ENCODE results near the gene DPM2. TPM values are rescaled to one million over a fixed set of nuclear protein-coding genes. Genes with fewer than 3 reads are reported as not detected.

DPM2 gene
- total RNA-seq (35.7 TPM), polyA plus RNA-seq (10 to 100 TPM; 27.5 to 30.6 (median 29.7) TPM)

- Histone ChIP-seq H3K27me3 (ENCODE audit: control insufficient read depth, insufficient read depth, low read length) (no peaks in the 10 kb centered on the region), H3K4me3 (ENCODE audit: low read depth, low read length) (peak within 1 kb of the TSS; percentile 81), H3K9me3 (ENCODE audit: control insufficient read depth in 2 of 2, low read length in 2 of 2) (no peaks in the 10 kb centered on the region), H3K36me3 (ENCODE audit: control insufficient read depth, insufficient read depth, low read length) (peaks cover 29% of the 10 kb centered on the region), H3K27ac (ENCODE audit: insufficient read depth, low read length, poor library complexity, severe bottlenecking) (peak within 1 kb of the TSS; percentile 74), H3K4me1 (ENCODE audit: control insufficient read depth, insufficient read depth, low read length, poor library complexity, severe bottlenecking) (peaks cover 31% of the 10 kb centered on the region)
- Mint-ChIP-seq H3K4me1 (peaks cover 4 to 59% (median 29%) of the 10 kb centered on the region in 4 donors), H3K36me3 (peaks cover 5% of the 10 kb centered on the region), H3K4me3 (peak within 1 kb of the TSS; percentile 92 to 98 (median 96)), H3K27me3 (peaks cover 7% of the 10 kb centered on the region), H3K9me3 (no peaks in the 10 kb centered on the region), H3K27ac (peak within 1 kb of the TSS; percentile 93 to 97 (median 97))
- ATAC-seq (ENCODE audit: low read depth in 2 of 2), result peak; percentile 92
- peak; percentile 82 to 95 (median 89) for DNase-seq
Measured at GRCh38 chr9:127937388-127938297, at the start of gene DPM2. TSS of gene DPM2 (minus strand) at chr9:127937854. CDS start at chr9:127937820, 34 bp downstream.

GRCh38 chr9:127987103-127987614 is 49.5 kb upstream of the DPM2 start:
- H3K27ac Mint-ChIP-seq, result peak overlapping the region in 1 of 3 donors; percentile 89

GRCh38 chr9:127985011-127985410 is 47.4 kb upstream of the DPM2 start:
- H3K27me3 Mint-ChIP-seq, result no peaks in the 10 kb centered on the region
- no peaks in the 10 kb centered on the region for H3K27me3 ChIP-seq (ENCODE audit: control insufficient read depth, insufficient read depth, low read length)
- no peak overlapping the region for H3K4me3 ChIP-seq (ENCODE audit: low read depth, low read length)
- H3K9me3 ChIP-seq (ENCODE audit: control insufficient read depth in 2 of 2, low read length in 2 of 2), result no peaks in the 10 kb centered on the region
- peaks cover 5 to 50% (median 24%) of the 10 kb centered on the region in 4 donors for H3K4me1 Mint-ChIP-seq
- H3K4me3 Mint-ChIP-seq, result peak overlapping the region in 1 of 4 donors; percentile 24
- H3K4me1 ChIP-seq (ENCODE audit: control insufficient read depth, insufficient read depth, low read length, poor library complexity, severe bottlenecking), result peaks cover 26% of the 10 kb centered on the region
- H3K36me3 Mint-ChIP-seq, result no peaks in the 10 kb centered on the region
- H3K36me3 ChIP-seq (ENCODE audit: control insufficient read depth, insufficient read depth, low read length), result no peaks in the 10 kb centered on the region
- H3K27ac ChIP-seq (ENCODE audit: insufficient read depth, low read length, poor library complexity, severe bottlenecking), result no peak overlapping the region
- H3K27ac Mint-ChIP-seq, result peak overlapping the region in 2 of 3 donors; percentile 88 to 93
- no peak for ATAC-seq (ENCODE audit: low read depth in 2 of 2)
- no peak for DNase-seq
- no peaks in the 10 kb centered on the region for H3K9me3 Mint-ChIP-seq

More at GRCh38 chr9:127987103-127987614, 49.5 kb upstream of the DPM2 start:
- Histone ChIP-seq H3K27me3 (ENCODE audit: control insufficient read depth, insufficient read depth, low read length) (no peaks in the 10 kb centered on the region), H3K9me3 (ENCODE audit: control insufficient read depth in 2 of 2, low read length in 2 of 2) (no peaks in the 10 kb centered on the region), H3K4me1 (ENCODE audit: control insufficient read depth, insufficient read depth, low read length, poor library complexity, severe bottlenecking) (peaks cover 24% of the 10 kb centered on the region), H3K36me3 (ENCODE audit: control insufficient read depth, insufficient read depth, low read length) (no peaks in the 10 kb centered on the region), H3K4me3 (ENCODE audit: low read depth, low read length) (no peak overlapping the region), H3K27ac (ENCODE audit: insufficient read depth, low read length, poor library complexity, severe bottlenecking) (no peak overlapping the region)
- no peaks in the 10 kb centered on the region for H3K36me3 Mint-ChIP-seq
- H3K27me3 Mint-ChIP-seq, result no peaks in the 10 kb centered on the region
- no peak overlapping the region for H3K4me3 Mint-ChIP-seq
- no peaks in the 10 kb centered on the region for H3K9me3 Mint-ChIP-seq
- no peak for ATAC-seq (ENCODE audit: low read depth in 2 of 2)
- DNase-seq, result no peak
- peaks cover 20 to 56% (median 27%) of the 10 kb centered on the region in 4 donors for H3K4me1 Mint-ChIP-seq

GRCh38 chr9:127983847-127984289 is 46.2 kb upstream of the DPM2 start:
- Histone ChIP-seq H3K4me1 (ENCODE audit: control insufficient read depth, insufficient read depth, low read length, poor library complexity, severe bottlenecking) (peaks cover 26% of the 10 kb centered on the region), H3K27me3 (ENCODE audit: control insufficient read depth, insufficient read depth, low read length) (no peaks in the 10 kb centered on the region), H3K27ac (ENCODE audit: insufficient read depth, low read length, poor library complexity, severe bottlenecking) (no peak overlapping the region), H3K4me3 (ENCODE audit: low read depth, low read length) (no peak overlapping the region), H3K36me3 (ENCODE audit: control insufficient read depth, insufficient read depth, low read length) (no peaks in the 10 kb centered on the region), H3K9me3 (ENCODE audit: control insufficient read depth in 2 of 2, low read length in 2 of 2) (no peaks in the 10 kb centered on the region)
- H3K27me3 Mint-ChIP-seq, result no peaks in the 10 kb centered on the region
- peaks cover 5 to 44% (median 24%) of the 10 kb centered on the region in 4 donors for H3K4me1 Mint-ChIP-seq
- ATAC-seq (ENCODE audit: low read depth in 2 of 2) (no peak), DNase-seq (peak in 1 of 3 donors; percentile 43)
- peak overlapping the region; percentile 29 to 74 (median 62) for H3K4me3 Mint-ChIP-seq
- no peaks in the 10 kb centered on the region for H3K9me3 Mint-ChIP-seq
- peaks cover 9% of the 10 kb centered on the region for H3K36me3 Mint-ChIP-seq
- H3K27ac Mint-ChIP-seq, result peak overlapping the region; percentile 77 to 88 (median 82)

- Histone ChIP-seq H3K27me3 (ENCODE audit: control insufficient read depth, insufficient read depth, low read length) (no peaks in the 10 kb centered on the region), H3K4me3 (ENCODE audit: low read depth, low read length) (no peak overlapping the region), H3K36me3 (ENCODE audit: control insufficient read depth, insufficient read depth, low read length) (no peaks in the 10 kb centered on the region), H3K27ac (ENCODE audit: insufficient read depth, low read length, poor library complexity, severe bottlenecking) (peak overlapping the region; percentile 34), H3K4me1 (ENCODE audit: control insufficient read depth, insufficient read depth, low read length, poor library complexity, severe bottlenecking) (peaks cover 30% of the 10 kb centered on the region), H3K9me3 (ENCODE audit: control insufficient read depth in 2 of 2, low read length in 2 of 2) (no peaks in the 10 kb centered on the region)
- Mint-ChIP-seq H3K9me3 (no peaks in the 10 kb centered on the region), H3K36me3 (peaks cover 10% of the 10 kb centered on the region), H3K4me1 (peaks cover 5 to 44% (median 24%) of the 10 kb centered on the region in 4 donors), H3K4me3 (peak overlapping the region; percentile 13 to 68 (median 62)), H3K27ac (peak overlapping the region; percentile 20 to 89 (median 88)), H3K27me3 (no peaks in the 10 kb centered on the region)
- DNase-seq, result no peak
- no peak for ATAC-seq (ENCODE audit: low read depth in 2 of 2)
Measured at GRCh38 chr9:127982912-127983311, 45.3 kb upstream of the DPM2 start.

- DNase-seq (peak in 1 of 3 donors; percentile 61), ATAC-seq (ENCODE audit: low read depth in 2 of 2) (no peak)
- Histone ChIP-seq H3K4me1 (ENCODE audit: control insufficient read depth, insufficient read depth, low read length, poor library complexity, severe bottlenecking) (peaks cover 43% of the 10 kb centered on the region), H3K9me3 (ENCODE audit: control insufficient read depth in 2 of 2, low read length in 2 of 2) (no peaks in the 10 kb centered on the region), H3K27ac (ENCODE audit: insufficient read depth, low read length, poor library complexity, severe bottlenecking) (peak overlapping the region; percentile 78), H3K27me3 (ENCODE audit: control insufficient read depth, insufficient read depth, low read length) (no peaks in the 10 kb centered on the region), H3K4me3 (ENCODE audit: low read depth, low read length) (peak overlapping the region; percentile 63), H3K36me3 (ENCODE audit: control insufficient read depth, insufficient read depth, low read length) (no peaks in the 10 kb centered on the region)
- Mint-ChIP-seq H3K4me3 (peak overlapping the region; percentile 94 to 98 (median 94)), H3K4me1 (peaks cover 5 to 42% (median 26%) of the 10 kb centered on the region in 4 donors), H3K9me3 (no peaks in the 10 kb centered on the region), H3K27ac (peak overlapping the region; percentile 88 to 97 (median 96)), H3K27me3 (no peaks in the 10 kb centered on the region), H3K36me3 (peaks cover 11% of the 10 kb centered on the region)
Measured at GRCh38 chr9:127981559-127982121, 44.0 kb upstream of the DPM2 start.

GRCh38 chr9:127980706-127981558 is 43.3 kb upstream of the DPM2 start, which contains the start of gene EEIG1:
TSS of gene EEIG1 (minus strand) at chr9:127980989. CDS start at chr9:127980137, 852 bp downstream.
- Histone ChIP-seq H3K36me3 (ENCODE audit: control insufficient read depth, insufficient read depth, low read length) (peaks cover 3% of the 10 kb centered on the region), H3K4me3 (ENCODE audit: low read depth, low read length) (peak within 1 kb of the TSS; percentile 97), H3K4me1 (ENCODE audit: control insufficient read depth, insufficient read depth, low read length, poor library complexity, severe bottlenecking) (peaks cover 50% of the 10 kb centered on the region), H3K27me3 (ENCODE audit: control insufficient read depth, insufficient read depth, low read length) (no peaks in the 10 kb centered on the region), H3K9me3 (ENCODE audit: control insufficient read depth in 2 of 2, low read length in 2 of 2) (no peaks in the 10 kb centered on the region), H3K27ac (ENCODE audit: insufficient read depth, low read length, poor library complexity, severe bottlenecking) (peak within 1 kb of the TSS; percentile 78)
- no peaks in the 10 kb centered on the region for H3K9me3 Mint-ChIP-seq
- ATAC-seq (ENCODE audit: low read depth in 2 of 2) (peak; percentile 86 to 89), DNase-seq (peak; percentile 95 to 97 (median 96))
- H3K4me3 Mint-ChIP-seq, result peak within 1 kb of the TSS; percentile 95 to 98 (median 96)
- H3K27ac Mint-ChIP-seq, result peak within 1 kb of the TSS; percentile 92 to 97 (median 96)
- peaks cover 5 to 47% (median 32%) of the 10 kb centered on the region in 4 donors for H3K4me1 Mint-ChIP-seq
- H3K27me3 Mint-ChIP-seq, result peaks cover under 1% of the 10 kb centered on the region
- H3K36me3 Mint-ChIP-seq, result peaks cover 18% of the 10 kb centered on the region
